A549 (cell line): ENCODE measurements around the gene BUD23. TPM values are rescaled to one million over a fixed set of nuclear protein-coding genes. Genes with fewer than 3 reads are reported as not detected.

ENCODE experiments used
- ATAC-seq, 2 experiments: fragments of 200-7000 bp in 1 of 2; fragments of >200 bp in 1 of 2; cut with Nextera tagmentation in 1 of 2; cut with Tn5 transposase in 1 of 2; 3 replicates each; pipeline versions ENCODE4 v1.8.0 to v1.9.1; 2018 to 2020; ENCODE audit warnings: mild to moderate bottlenecking in 1 of 2, moderate library complexity in 1 of 2
- CTCF ChIA-PET: fragments of 300-600 bp; sonication (Branson Sonifier 250); formaldehyde crosslinking; extraction: SDS; loops from one replicate; lab custom pipeline; 2021; ENCODE audit warnings: antibody characterized with exemption, inconsistent platforms; lab: Yijun Ruan, JAX
- POLR2A ChIA-PET: fragments of 350-600 bp; formaldehyde crosslinking; extraction: SDS; loops from one replicate; lab custom pipeline; 2021; ENCODE audit warnings: antibody characterized with exemption, inconsistent platforms; lab: Yijun Ruan, JAX
- DNase-seq, 2 experiments: peaks; one replicate each; pipeline versions ENCODE4 v3.0.0 to v3.0.0-alpha.2; 2011 to 2016; ENCODE audit warnings: low read depth in 1 of 2, low spot score in 1 of 2
- FAIRE-seq: peaks from 2 replicates; lab custom pipeline; 2011; peaks lifted over from hg19 to GRCh38; lab: Jason Lieb, UNC
- H3K27ac ChIP-seq, 2 experiments: fragments of >200 bp; sonication (Bioruptor Twin); formaldehyde crosslinking; 3 replicates each; pipeline ENCODE4 v1.5.1; 2016 to 2017
- H3K4me1 ChIP-seq: fragments of >200 bp; sonication (Bioruptor Twin); formaldehyde crosslinking; 3 replicates; pipeline ENCODE4 v1.6.1; 2016
- H3K4me2 ChIP-seq: fragments of >200 bp; sonication (Bioruptor Twin); formaldehyde crosslinking; 3 replicates; pipeline ENCODE4 v1.6.1; 2016
- H3K4me3 ChIP-seq: fragments of >200 bp; sonication (Bioruptor Twin); formaldehyde crosslinking; 3 replicates; pipeline ENCODE4 v1.5.1; 2016
- H3K9me3 ChIP-seq: fragments of >200 bp; sonication (Bioruptor Twin); formaldehyde crosslinking; 3 replicates; pipeline ENCODE4 v1.6.1; 2016
- CEBPB ChIP-seq, 2 experiments: fragments of >200 bp in 1 of 2; sonication (Bioruptor Twin) in 1 of 2; formaldehyde crosslinking in 1 of 2; IDR thresholded peaks; 2 replicates each; pipeline ENCODE4 v1.6.1; 2012 to 2016
- CHD4 ChIP-seq: fragments of 200-600 bp; sonication (generic); IDR thresholded peaks from 2 replicates; pipeline ENCODE4 v1.6.1; 2016; ENCODE audit warnings: antibody characterized with exemption, mild to moderate bottlenecking, borderline replicate concordance
- EP300 ChIP-seq, 2 experiments: fragments of >200 bp; sonication (Bioruptor Twin); formaldehyde crosslinking; IDR thresholded peaks; 2 replicates in 1 of 2; 3 replicates in 1 of 2; pipeline ENCODE4 v1.6.1; 2016 to 2017
- ESRRA ChIP-seq: fragments of 150-350 bp; IDR thresholded peaks from 2 replicates; pipeline ENCODE4 v1.6.1; 2014; ENCODE audit warnings: mild to moderate bottlenecking, low read length, borderline replicate concordance
- FOSB ChIP-seq: fragments of 250-450 bp; sonication (Bioruptor Pico); IDR thresholded peaks from 2 replicates; pipeline ENCODE4 v1.5.0; 2020; ENCODE audit warnings: mild to moderate bottlenecking, moderate library complexity
- HEYL ChIP-seq: fragments of 250-450 bp; sonication (Bioruptor Pico); IDR thresholded peaks from 2 replicates; pipeline ENCODE4 v1.8.0; 2021; ENCODE audit warnings: mild to moderate bottlenecking, moderate library complexity
- JUN ChIP-seq, 2 experiments: fragments of >200 bp; sonication (Bioruptor Twin); formaldehyde crosslinking; IDR thresholded peaks; 2 replicates in 1 of 2; 3 replicates in 1 of 2; pipeline ENCODE4 v1.6.1; 2016 to 2017
- KDM5A ChIP-seq: fragments of 200-600 bp; sonication (generic); IDR thresholded peaks from 2 replicates; pipeline ENCODE4 v1.6.1; 2016; ENCODE audit warnings: antibody characterized with exemption, mild to moderate bottlenecking
- MYC ChIP-seq: IDR thresholded peaks from 2 replicates; pipeline ENCODE4 v1.6.1; 2012; ENCODE audit warnings: mild to moderate bottlenecking, inconsistent platforms, low read length, improper control_type of control experiment, borderline replicate concordance
- NFE2L2 ChIP-seq: fragments of 150-350 bp; conservative IDR thresholded peaks from 2 replicates; pipeline ENCODE4 v1.6.1; 2014; ENCODE audit warnings: low read length
- PHF8 ChIP-seq: fragments of 200-600 bp; sonication (generic); IDR thresholded peaks from 2 replicates; pipeline ENCODE4 v1.6.1; 2016; ENCODE audit warnings: low read depth, mild to moderate bottlenecking, antibody characterized with exemption, moderate library complexity, borderline replicate concordance
- RARB ChIP-seq: fragments of 250-450 bp; sonication (Bioruptor Pico); IDR thresholded peaks from 2 replicates; pipeline ENCODE4 v1.8.0; 2021; ENCODE audit warnings: mild to moderate bottlenecking, moderate library complexity
- RCOR1 ChIP-seq: fragments of 150-350 bp; IDR thresholded peaks from 2 replicates; pipeline ENCODE4 v1.6.1; 2014; ENCODE audit warnings: antibody characterized with exemption, low read length, low read depth
- RFX5 ChIP-seq: fragments of 450-650 bp; IDR thresholded peaks from 2 replicates; pipeline ENCODE4 v1.7.1; 2014; ENCODE audit warnings: antibody characterized with exemption, mild to moderate bottlenecking, moderate library complexity
- RNF2 ChIP-seq: fragments of 200-600 bp; sonication (generic); IDR thresholded peaks from 2 replicates; pipeline ENCODE4 v1.6.1; 2016; ENCODE audit warnings: low read depth, mild to moderate bottlenecking, antibody characterized with exemption, moderate library complexity, borderline replicate concordance
- SREBF2 ChIP-seq: fragments of 450-650 bp; IDR thresholded peaks from 2 replicates; pipeline ENCODE4 v1.6.1; 2014; ENCODE audit warnings: mild to moderate bottlenecking, moderate library complexity
- ZFP36 ChIP-seq: fragments of 450-650 bp; IDR thresholded peaks from 2 replicates; pipeline ENCODE4 v1.6.1; 2014; ENCODE audit warnings: borderline replicate concordance; ENCODE audit not compliant: partially characterized antibody
- ZNF302 ChIP-seq: fragments of 250-450 bp; sonication (Bioruptor Pico); IDR thresholded peaks from 2 replicates; pipeline ENCODE4 v1.9.0; 2021; ENCODE audit warnings: inconsistent platforms, mild to moderate bottlenecking, moderate library complexity
- ZSCAN20 ChIP-seq: fragments of 250-450 bp; sonication (Bioruptor Pico); IDR thresholded peaks from 2 replicates; pipeline ENCODE4 v1.8.0; 2022; ENCODE audit warnings: mild to moderate bottlenecking, moderate library complexity
- WGBS: methylation state at CpG from one replicate; pipeline ENCODE4 v1.1.6; 2017; ENCODE audit errors: missing lambda C conversion rate; 5-methylcytosine and 5-hydroxymethylcytosine counted together
- polyA plus RNA-seq, 4 experiments: library from polyadenylated mRNA; depleted of rRNA in 3 of 4; stranded (reverse); fragments of >200 nt; fragmentation: RNase III in 1 of 4; extraction: RNeasy Plus Mini Kit Qiagen cat#74134 plus additional on column Dnase treatment in 1 of 4; gene quantifications; 2 replicates in 3 of 4; 3 replicates in 1 of 4; pipeline ENCODE4 v1.2.3, GENCODE V29; 2011 to 2017
- TF ChIP-seq, protein P1 (sequence below): fragments of >200 bp; sonication (Bioruptor Twin); formaldehyde crosslinking; IDR thresholded peaks from 3 replicates; pipeline ENCODE4 v1.5.1; 2016
- TF ChIP-seq, protein P2 (sequence below): fragments of 200-600 bp; sonication (generic); IDR thresholded peaks from 2 replicates; pipeline ENCODE4 v1.6.1; 2016; ENCODE audit warnings: antibody characterized with exemption, mild to moderate bottlenecking, moderate library complexity
- TF ChIP-seq, protein P3 (sequence below): fragments of 450-650 bp; IDR thresholded peaks from 2 replicates; pipeline ENCODE4 v1.6.1; 2014; ENCODE audit warnings: antibody characterized with exemption
- TF ChIP-seq, protein P4 (sequence below): IDR thresholded peaks from 2 replicates; pipeline ENCODE4 v1.6.1; 2012

Gene BUD23
- polyA plus RNA-seq, 2 of the 4 experiments (the other 2 are of a cell fraction), result 134 to 161 TPM

DNA sequence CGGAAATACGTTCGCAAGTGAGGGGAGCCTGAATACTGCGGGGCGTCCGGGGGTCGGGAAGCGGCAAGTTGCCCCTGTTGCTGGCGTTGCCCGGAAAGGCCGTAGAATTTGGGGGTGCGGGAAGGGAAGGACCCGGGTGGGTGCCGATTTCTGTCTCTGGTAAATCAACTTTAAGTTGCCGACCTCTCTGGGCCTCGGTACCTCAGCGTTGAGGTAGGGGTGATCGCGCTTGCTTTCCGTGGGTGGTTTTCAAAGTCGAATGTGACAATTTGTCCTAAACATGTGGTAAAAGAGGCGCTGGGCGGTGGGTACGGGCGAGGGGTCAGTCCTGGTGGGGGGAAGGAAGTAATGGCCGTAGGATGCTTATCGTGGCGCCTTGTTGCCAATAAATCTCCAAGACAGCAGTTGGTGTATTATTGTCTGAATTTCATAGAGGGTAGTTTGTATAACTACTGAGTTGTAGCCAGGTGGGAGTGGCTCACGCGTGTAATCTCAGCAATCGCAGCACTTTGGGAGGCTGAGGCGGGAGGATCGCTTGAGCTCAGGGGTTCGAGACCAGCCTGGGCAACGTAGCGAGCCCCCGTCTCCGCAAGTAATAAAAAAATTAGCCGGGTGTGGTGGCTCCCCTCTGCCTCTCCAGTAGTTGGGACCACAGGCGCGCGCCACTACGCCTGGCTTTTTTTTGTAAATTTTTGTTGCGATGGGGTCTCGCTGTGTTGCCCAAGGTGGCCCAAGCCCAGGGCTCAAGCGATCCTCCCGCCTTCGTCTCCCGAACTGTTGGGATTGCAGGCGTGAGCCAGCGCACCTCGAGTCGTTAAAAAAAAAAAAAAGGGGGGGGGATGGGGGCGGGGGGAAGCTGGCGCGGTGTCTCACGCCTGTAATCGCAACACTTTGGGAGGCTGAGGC, 644 bp downstream of the BUD23 start:
- Histone ChIP-seq H3K4me1 (peaks cover 33% of the 10 kb centered on the region), H3K4me2 (peak overlapping the region; percentile 93), H3K27ac (peak overlapping the region; percentile 92 to 93), H3K4me3 (peak overlapping the region; percentile 77), H3K9me3 (no peaks in the 10 kb centered on the region)
- ATAC-seq (peak in 1 of 2 experiments; percentile 29; a peak in 3 of 6 replicates), DNase-seq (no peak), FAIRE-seq (no peak)
- ChIA-PET CTCF (interaction anchor here (0.6 to 3.5 kb wide), 7 partner anchors 14 to 131 kb away, joined by 3 to 16 read pairs (median 4); no protein-coding TSS in a partner anchor), POLR2A (interaction anchor here (0.6 to 1.2 kb wide), 8 partner anchors 12 to 80 kb away, joined by 3 to 13 read pairs (median 4); partner anchors contain the start of gene STX1A)
- TF ChIP-seq RNF2 (no peak), EP300 (IDR thresholded peaks at IDR 0.05) (no peak), JUN (IDR thresholded peaks at IDR 0.05) (0 out of 5 replicates have a peak, but pooled peaks of 1 of the 2 experiments have one; percentile 0), RCOR1 (no peak), PHF8 (no peak; the same call in 1 of the 2 replicates), HEYL (CRISPR knock-in tag) (no peak), CHD4 (0 out of 2 replicates have a peak, but pooled peaks have one; percentile 52), ZNF302 (CRISPR knock-in tag) (no peak), ZFP36 (no peak), RARB (CRISPR knock-in tag) (no peak), ZSCAN20 (CRISPR knock-in tag) (no peak), CEBPB (IDR thresholded peaks at IDR 0.05) (no peak)
- TF ChIP-seq, protein P1, sequence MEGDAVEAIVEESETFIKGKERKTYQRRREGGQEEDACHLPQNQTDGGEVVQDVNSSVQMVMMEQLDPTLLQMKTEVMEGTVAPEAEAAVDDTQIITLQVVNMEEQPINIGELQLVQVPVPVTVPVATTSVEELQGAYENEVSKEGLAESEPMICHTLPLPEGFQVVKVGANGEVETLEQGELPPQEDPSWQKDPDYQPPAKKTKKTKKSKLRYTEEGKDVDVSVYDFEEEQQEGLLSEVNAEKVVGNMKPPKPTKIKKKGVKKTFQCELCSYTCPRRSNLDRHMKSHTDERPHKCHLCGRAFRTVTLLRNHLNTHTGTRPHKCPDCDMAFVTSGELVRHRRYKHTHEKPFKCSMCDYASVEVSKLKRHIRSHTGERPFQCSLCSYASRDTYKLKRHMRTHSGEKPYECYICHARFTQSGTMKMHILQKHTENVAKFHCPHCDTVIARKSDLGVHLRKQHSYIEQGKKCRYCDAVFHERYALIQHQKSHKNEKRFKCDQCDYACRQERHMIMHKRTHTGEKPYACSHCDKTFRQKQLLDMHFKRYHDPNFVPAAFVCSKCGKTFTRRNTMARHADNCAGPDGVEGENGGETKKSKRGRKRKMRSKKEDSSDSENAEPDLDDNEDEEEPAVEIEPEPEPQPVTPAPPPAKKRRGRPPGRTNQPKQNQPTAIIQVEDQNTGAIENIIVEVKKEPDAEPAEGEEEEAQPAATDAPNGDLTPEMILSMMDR, result no peak
- TF ChIP-seq, protein P2, sequence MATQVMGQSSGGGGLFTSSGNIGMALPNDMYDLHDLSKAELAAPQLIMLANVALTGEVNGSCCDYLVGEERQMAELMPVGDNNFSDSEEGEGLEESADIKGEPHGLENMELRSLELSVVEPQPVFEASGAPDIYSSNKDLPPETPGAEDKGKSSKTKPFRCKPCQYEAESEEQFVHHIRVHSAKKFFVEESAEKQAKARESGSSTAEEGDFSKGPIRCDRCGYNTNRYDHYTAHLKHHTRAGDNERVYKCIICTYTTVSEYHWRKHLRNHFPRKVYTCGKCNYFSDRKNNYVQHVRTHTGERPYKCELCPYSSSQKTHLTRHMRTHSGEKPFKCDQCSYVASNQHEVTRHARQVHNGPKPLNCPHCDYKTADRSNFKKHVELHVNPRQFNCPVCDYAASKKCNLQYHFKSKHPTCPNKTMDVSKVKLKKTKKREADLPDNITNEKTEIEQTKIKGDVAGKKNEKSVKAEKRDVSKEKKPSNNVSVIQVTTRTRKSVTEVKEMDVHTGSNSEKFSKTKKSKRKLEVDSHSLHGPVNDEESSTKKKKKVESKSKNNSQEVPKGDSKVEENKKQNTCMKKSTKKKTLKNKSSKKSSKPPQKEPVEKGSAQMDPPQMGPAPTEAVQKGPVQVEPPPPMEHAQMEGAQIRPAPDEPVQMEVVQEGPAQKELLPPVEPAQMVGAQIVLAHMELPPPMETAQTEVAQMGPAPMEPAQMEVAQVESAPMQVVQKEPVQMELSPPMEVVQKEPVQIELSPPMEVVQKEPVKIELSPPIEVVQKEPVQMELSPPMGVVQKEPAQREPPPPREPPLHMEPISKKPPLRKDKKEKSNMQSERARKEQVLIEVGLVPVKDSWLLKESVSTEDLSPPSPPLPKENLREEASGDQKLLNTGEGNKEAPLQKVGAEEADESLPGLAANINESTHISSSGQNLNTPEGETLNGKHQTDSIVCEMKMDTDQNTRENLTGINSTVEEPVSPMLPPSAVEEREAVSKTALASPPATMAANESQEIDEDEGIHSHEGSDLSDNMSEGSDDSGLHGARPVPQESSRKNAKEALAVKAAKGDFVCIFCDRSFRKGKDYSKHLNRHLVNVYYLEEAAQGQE, result no peak
- TF ChIP-seq, protein P3, sequence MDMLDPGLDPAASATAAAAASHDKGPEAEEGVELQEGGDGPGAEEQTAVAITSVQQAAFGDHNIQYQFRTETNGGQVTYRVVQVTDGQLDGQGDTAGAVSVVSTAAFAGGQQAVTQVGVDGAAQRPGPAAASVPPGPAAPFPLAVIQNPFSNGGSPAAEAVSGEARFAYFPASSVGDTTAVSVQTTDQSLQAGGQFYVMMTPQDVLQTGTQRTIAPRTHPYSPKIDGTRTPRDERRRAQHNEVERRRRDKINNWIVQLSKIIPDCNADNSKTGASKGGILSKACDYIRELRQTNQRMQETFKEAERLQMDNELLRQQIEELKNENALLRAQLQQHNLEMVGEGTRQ, result no peak
- WGBS, result 10% methylated on average over 56 of the region's 58 CpGs

DNA sequence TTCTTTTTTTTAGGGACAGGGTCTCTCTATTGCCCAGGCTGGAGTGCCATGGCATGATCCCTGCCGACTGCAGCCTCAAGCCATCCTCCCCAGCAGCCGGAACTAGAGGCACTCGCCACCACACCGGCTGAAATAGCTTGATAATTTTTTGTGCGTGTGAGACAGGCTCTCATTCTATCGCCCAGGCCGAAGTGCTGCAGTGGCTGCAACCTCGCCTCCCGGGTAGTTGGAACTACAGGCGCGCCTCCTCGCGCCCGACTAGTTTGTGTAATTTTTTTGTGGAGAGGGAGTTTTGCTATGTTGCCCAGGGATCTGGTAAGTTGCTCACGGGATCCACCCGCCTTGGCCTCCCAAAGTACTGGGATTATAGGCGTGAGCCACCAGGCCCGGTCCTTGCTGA, 1.9 kb downstream of the BUD23 start:
- Histone ChIP-seq H3K9me3 (no peaks in the 10 kb centered on the region), H3K4me2 (peak overlapping the region; percentile 93; the same call in 2 of the 3 replicates), H3K27ac (0 out of 6 replicates have a peak overlapping the region, but pooled peaks of 1 of the 2 experiments have one; percentile 6), H3K4me1 (peaks cover 33% of the 10 kb centered on the region), H3K4me3 (no peak overlapping the region)
- DNase-seq, result no peak
- TF ChIP-seq FOSB (CRISPR knock-in tag), result no peak
- TF ChIP-seq KDM5A, result no peak
- no peak for TF ChIP-seq CHD4
- TF ChIP-seq SREBF2, result no peak
- no peak for TF ChIP-seq RFX5
- TF ChIP-seq NFE2L2, result no peak
- TF ChIP-seq ZSCAN20 (CRISPR knock-in tag), result no peak
- TF ChIP-seq ESRRA, result no peak
- TF ChIP-seq, protein P4, sequence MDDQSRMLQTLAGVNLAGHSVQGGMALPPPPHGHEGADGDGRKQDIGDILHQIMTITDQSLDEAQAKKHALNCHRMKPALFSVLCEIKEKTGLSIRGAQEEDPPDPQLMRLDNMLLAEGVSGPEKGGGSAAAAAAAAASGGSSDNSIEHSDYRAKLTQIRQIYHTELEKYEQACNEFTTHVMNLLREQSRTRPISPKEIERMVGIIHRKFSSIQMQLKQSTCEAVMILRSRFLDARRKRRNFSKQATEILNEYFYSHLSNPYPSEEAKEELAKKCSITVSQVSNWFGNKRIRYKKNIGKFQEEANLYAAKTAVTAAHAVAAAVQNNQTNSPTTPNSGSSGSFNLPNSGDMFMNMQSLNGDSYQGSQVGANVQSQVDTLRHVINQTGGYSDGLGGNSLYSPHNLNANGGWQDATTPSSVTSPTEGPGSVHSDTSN, result no peak
- no peak for TF ChIP-seq MYC
- CTCF ChIA-PET, result interaction anchor here (0.5 to 4.8 kb wide), 12 partner anchors 9 to 100 kb away, joined by 3 to 19 read pairs (median 4); no protein-coding TSS in a partner anchor
- POLR2A ChIA-PET, result interaction anchor here (0.8 kb wide), 1 partner anchor 12 kb away, joined by 4 read pairs; no protein-coding TSS in a partner anchor
- WGBS, result 91% methylated on average over 18 of the region's 18 CpGs
- no peak for FAIRE-seq
- no peak for ATAC-seq
